Measurements from ENCODE around the gene GPR25.
A peak's percentile ranks its signal among the peaks of the same experiment; 100 is the strongest.

The GPR25 gene, protein sequence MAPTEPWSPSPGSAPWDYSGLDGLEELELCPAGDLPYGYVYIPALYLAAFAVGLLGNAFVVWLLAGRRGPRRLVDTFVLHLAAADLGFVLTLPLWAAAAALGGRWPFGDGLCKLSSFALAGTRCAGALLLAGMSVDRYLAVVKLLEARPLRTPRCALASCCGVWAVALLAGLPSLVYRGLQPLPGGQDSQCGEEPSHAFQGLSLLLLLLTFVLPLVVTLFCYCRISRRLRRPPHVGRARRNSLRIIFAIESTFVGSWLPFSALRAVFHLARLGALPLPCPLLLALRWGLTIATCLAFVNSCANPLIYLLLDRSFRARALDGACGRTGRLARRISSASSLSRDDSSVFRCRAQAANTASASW

DNA sequence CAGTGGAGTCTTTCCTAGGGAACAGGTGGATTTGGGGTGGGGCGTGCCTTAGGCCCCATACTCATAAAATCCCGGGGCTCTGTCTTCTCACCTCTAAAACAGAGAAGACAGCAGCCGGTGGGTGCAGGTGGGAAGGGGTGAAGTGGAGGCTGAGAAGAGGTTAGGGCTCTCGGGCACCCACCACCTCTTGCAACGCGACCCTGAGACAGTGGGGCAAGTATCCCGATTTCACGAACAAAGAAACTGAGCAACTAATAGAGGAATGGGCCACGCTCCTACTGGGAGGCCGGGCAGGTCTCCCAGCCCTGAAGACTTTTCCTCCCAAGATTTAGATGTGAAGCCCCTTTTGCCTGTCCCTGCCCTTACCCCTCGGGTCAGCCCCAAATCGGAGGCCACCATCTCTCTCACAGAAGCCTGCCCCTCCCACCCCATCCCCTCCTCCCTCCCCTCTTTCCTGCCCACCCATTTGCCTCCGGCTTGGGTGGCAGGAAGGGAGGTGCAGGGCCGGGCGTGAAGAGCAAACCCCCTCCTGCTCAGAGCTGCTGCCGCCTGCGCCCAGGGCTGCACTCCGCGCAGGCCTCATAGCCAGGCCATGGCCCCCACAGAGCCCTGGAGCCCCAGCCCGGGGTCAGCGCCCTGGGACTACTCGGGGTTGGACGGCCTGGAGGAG lies at the start of gene GPR25:
TSS of gene GPR25 (plus strand) at position 536 of the 670 bp plus-strand sequence. CDS start at position 593, 57 bp downstream.
- no peak for DNase-seq (ENCODE audit: low read depth)

- DNase-seq (ENCODE audit: low read depth), result no peak
Measured at GRCh38 chr1:200831091-200831490, 41.7 kb upstream of the GPR25 start.

GRCh38 chr1:200834383-200834782 lies 38.4 kb upstream of the GPR25 start:
- no peak for DNase-seq (ENCODE audit: low read depth)

DNA sequence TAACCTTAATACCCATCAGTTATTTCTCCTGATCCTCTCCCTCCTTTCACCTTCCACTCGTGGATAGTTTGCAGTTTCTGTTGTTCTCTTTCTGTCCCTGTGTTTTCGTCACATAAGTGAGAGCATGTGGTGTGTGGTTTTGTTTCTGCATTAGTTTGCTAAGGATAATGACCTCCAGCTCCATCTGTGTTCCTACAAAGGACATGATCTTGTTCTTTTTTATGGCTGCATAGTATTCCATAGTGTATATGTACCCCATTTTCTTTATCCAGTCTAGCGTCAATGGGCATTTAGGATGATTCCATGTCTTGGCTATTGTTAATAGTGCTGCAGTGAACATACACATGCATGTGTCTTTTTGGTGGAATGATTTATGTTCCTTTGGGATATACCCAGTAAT lies 36.6 kb upstream of the GPR25 start:
- DNase-seq (ENCODE audit: low read depth), result no peak

GRCh38 chr1:200837931-200838571 lies 34.7 kb upstream of the GPR25 start:
- peak; percentile 47 for DNase-seq (ENCODE audit: low read depth)

- DNase-seq (ENCODE audit: low read depth), result peak; percentile 70
Measured at GRCh38 chr1:200838676-200839445, 33.9 kb upstream of the GPR25 start.

DNA sequence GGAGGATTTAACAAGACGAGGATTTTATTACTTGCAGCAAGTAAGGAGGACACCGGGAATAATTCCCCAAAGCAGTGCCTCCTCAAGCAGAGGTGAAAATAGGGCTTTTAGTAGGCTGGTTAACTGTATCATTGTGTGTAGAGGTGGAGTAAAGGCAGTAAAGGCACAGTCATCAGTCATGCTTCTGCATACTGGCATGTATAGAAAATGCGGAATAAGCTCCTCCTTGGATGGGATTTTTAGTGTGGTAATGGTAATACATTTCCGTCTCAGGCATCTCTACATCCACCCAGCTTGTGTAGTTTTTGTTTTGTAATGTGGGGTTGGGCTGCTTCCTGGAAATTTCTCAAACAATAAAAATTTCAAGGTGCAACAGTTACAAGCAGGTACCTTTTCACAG lies 27.4 kb upstream of the GPR25 start:
- DNase-seq (ENCODE audit: low read depth), result no peak

GRCh38 chr1:200846398-200846797 lies 26.4 kb upstream of the GPR25 start:
- no peak for DNase-seq (ENCODE audit: low read depth)

DNA sequence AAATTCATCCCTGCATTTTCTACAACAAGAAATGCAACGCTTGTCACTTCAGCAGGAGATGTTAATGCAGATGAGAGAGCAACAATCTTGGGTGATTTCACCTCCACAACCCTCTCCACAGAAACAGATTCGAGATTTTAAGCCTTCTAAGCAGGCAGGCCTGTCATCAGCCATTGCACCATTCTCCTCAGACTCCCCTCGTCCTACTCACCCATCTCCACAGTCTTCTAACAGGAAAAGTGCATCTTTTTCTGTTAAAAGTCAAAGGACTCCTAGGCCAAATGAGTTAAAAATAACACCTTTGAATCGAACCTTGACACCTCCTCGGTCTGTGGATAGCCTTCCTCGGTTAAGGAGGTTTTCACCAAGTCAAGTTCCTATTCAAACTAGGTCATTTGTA lies 23.4 kb upstream of the GPR25 start:
- DNase-seq (ENCODE audit: low read depth), result no peak

GRCh38 chr1:200850554-200850953 lies 22.2 kb upstream of the GPR25 start:
- DNase-seq (ENCODE audit: low read depth), result peak; percentile 25

DNA sequence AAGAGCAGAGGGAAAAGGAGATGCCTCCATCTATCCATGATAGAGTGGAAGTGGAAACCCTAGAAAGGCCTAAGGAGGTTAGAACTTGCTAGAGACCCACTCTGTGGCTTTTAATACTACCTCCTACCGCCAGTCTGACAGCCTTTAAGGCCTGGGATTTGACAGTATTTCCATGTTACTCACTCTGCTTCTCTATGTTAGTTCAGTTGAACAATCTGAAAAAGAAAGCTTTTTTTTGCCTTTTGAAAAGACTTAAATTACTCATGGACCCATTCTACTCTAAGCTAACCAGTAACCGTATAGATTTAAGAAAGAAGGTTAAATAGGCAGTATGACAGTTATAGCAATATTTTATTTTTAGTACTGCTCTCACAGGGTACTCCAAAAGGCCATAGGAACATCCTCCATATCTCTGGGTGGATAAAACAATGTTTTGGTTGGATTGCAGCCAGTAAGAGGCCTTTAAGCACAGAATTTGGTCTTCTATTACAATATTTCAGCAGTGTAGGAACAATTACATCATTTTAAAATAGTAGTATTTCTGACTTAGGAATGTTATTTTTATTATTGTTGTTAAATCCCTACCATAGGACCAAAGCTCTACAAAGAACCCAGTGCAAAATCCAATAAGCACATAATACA lies 15.9 kb upstream of the GPR25 start:
- DNase-seq (ENCODE audit: low read depth), result peak; percentile 27

DNA sequence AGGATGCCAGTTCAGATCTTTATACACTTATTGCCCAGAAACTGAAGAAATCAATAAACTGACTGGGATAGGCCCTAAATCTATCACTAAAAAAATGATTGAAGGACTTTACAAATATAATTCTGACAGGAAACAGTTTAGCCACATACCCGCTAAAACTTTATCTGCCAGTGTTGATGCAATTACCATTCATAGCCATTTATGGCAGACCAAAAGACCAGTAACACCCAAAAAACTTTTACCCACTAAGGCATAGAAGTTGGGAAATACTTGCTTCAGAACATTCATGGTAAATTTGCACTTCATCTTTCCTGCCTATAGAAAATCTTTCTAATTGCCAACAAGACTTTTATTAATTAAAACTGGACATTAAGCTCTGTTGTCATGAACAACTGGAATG lies 15.0 kb upstream of the GPR25 start:
- no peak for DNase-seq (ENCODE audit: low read depth)

DNA sequence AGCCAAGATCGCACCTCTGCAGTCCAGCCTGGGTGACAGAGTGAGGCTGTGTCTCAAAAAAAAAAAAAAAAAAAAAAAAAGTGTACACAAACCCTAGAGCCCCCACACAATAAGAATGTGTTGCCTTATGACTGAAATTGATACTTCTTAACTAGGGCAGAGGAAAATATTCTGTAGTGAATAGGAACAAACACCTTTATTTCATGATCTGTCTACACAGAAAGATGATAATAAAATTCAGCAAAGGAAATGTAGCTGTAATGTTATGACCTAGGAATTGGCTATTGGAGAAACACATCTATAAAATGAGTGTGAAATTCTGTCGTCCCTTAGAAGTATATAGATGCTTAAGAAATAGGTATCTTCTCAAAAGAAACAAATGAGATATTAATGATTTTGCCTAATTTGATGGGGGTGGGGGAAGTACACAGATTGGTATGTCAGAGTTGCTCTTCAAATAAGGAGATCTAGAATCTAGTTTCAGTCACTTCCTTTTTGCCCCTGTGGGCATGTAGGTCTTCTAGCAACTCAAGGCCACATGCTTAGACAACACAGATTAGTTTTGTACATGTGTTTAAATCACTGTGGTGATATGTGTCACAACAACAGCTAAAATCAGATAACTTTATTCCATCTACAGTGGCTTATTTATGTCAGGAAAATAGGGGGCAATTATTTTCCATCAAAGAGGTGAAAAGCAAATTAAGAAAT lies 10.7 kb upstream of the GPR25 start:
- no peak for DNase-seq (ENCODE audit: low read depth)

- DNase-seq (ENCODE audit: low read depth), result no peak
Measured at GRCh38 chr1:200862713-200863415, 9.9 kb upstream of the GPR25 start.

DNA sequence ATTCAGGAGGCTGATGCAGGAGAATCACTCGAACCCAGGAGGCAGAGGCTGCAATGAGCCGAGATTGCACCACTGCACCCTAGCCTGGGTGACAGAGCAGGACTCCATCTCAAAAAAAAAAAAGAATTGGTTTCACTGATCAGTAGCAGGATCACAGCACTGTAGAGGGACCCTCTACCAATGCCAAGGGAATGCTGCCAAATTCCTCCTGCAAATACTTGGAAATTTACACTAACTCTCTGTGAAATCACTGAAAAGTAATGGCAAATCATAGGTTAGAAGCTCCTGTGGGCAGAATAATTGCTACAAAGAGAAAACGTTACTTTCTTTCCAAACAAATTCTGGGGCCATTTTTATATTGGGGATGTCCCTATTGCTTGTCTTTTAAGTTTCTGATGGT lies 6.7 kb upstream of the GPR25 start:
- no peak for DNase-seq (ENCODE audit: low read depth)

DNA sequence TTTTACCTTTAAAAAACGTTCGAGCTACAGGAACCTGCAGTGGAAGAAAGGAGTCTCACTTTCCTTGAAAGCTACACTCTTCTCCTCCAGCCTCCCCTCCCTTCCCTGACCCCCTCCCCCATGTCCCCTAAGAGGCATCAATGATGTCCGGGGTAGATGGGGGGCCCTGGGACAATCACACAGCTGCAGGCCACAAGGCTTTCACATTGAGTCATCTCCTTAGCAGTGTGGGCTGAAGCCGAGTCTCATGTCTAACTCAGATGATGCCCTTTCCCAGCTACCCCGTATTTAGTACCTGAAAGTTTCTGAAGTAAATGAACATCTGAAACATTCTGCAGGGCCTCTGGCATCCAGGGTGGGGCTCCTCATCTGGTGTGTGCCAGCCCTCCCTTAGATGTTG lies 6.3 kb upstream of the GPR25 start:
- no peak for DNase-seq (ENCODE audit: low read depth)

DNA sequence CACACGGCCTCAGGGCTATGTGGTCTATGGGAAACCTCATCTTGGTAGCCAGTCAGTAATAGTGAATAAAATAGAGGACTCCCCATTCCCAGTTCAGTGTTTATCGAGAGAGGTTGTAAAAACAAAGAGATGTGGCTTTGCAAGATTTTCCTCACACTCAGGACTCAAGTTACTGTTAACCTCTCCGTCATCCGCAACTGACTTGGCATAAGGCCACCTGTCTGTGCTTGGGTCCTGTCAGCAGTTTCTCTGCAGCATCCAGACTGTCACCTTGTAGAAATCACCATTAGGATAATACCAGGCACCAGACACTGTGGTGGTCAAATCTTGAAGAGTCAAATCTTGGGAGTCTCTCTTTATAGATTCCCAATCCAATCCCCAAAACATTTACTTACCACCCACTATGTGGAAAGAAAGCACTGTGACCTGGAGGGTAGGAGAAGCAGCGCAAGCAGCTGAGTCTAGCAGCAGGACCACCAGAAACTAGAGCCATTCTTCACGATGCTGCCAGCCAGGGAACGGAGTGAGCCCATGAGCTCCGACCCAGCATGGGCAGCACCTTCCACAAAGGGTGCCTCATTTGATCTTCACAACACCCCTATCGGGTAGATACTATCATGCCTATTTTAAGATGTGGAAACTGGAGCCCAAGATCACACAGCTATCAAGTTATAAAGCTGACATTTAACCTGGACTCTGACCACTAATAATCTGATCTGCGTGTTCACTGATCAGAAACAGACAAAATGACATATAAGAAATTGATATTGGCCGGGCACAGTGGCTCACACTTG lies 5.6 kb upstream of the GPR25 start:
- no peak for DNase-seq (ENCODE audit: low read depth)

DNA sequence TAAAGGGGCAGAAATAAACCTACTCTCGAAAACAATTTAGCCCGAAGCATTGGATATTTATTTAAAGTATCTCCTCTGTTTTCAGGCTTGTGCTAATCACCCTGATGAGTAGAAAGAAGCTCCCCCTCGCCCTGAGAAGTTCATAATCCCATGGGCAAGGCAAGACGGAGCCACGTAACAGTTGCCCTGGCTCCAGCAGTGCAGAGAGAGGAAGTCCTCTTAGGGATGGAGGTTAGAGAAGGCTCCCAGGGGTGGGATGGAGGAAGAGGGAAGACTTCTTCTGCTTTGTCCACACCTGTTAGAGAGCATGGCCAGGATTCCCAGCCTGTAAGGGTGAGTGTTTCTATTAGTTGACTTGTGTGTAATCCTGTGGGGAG lies 3.4 kb upstream of the GPR25 start:
- no peak for DNase-seq (ENCODE audit: low read depth)

DNA sequence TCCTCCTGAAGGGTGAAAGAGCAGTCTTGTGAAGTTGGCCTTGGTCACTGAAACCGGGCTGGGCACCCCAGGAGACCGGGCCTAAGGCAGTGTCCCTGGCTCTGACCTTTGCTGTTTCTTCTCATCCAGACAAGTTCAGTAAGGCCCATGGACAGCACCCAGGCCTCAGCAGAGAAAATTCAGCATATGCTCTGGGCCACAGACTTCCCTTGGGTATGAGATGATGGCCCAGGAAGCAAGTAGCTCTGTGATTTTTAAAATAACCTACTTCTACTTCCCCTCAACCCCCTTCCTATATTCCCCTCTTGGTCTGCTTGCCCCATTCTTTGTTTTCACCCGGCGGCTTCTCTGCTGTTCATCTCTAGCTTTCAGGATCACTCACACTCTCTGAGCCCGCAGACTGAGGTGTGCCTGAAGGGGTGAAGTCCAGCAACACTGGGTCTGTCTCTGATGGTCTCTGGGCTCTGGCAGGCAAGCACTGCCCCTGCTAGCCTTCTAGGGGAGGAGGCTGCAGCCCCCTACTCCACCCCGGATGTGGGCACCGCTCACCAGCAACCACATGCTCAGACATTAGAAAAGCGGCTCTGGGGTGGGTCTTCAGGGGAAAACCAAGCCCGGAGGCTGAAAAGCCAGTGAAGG lies 2.9 kb upstream of the GPR25 start:
- no peak for DNase-seq (ENCODE audit: low read depth)
